HL-60/S4 treated with phorbol 12-myristate 13-acetate at 8.2 ng/mL for 4 days and 3 days (cell line): ENCODE data around the gene ARL4C.

Source experiments
- in situ Hi-C: fragments of 300-500 bp; cut with MboI; formaldehyde crosslinking; loops from 2 replicates; pipeline ENCODE4 v1.15.0; 2022; ENCODE audit warnings: low sequenced_read_pairs

Gene ARL4C

GRCh38 chr2:234496835-234497593 lies at the start of gene ARL4C:
Gene ARL4C, minus strand, starts transcription at chr2:234497081. Its CDS starts 495 bp downstream, at chr2:234496586.
- in situ Hi-C loops: loop anchor here (10.0 kb wide), 1 partner anchor 362 kb away; no protein-coding TSS in a partner anchor

DNA sequence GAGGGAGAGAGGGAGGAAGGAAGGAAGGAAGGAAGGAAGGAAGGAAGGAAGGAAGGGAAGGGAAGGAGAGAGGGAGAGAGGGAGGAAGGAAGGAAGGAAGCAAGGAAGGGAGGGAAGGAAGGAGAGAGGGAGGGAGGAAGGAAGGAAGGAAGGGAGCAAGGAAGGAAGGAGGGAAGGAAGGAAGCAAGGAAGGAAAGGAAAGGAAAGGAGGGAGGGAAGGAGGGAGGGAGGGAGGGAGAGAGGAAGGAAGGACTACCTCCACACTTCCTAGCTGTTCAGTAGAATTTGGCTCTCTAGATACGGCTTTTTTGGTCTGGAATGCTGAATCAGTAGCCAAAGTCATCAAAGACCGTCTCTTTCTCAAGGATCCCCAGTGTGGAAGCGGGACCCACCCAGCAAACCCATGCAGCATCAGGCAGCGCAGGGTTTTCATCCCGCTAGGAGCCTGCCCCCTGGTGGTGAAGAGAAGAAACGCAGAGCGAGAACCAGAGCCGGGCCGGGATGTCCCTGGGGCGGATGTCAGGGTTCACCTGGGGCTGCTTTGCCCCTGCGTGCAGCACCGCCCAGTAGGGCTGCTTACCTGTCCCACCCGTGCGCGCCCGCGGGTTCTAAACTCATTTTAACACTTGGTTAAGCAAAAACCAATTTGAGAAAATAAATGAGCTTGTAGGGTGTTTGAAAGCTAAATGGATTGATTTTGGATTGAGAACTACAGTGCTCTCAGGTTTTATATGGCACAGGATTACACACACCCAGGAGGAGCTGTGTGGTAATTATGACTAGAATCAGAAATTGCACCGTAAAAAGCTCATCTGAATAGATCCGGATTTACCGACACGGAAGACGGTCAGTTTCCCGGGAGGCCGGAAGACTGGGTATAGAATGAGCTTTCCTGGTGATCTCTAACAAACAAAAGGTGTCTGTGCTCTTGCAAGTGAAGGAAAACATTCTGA lies 48.1 kb upstream of the ARL4C start:
- in situ Hi-C loops: no loop called here

GRCh38 chr2:234542742-234543141 lies 45.9 kb upstream of the ARL4C start:
- in situ Hi-C loops: no loop called here

DNA sequence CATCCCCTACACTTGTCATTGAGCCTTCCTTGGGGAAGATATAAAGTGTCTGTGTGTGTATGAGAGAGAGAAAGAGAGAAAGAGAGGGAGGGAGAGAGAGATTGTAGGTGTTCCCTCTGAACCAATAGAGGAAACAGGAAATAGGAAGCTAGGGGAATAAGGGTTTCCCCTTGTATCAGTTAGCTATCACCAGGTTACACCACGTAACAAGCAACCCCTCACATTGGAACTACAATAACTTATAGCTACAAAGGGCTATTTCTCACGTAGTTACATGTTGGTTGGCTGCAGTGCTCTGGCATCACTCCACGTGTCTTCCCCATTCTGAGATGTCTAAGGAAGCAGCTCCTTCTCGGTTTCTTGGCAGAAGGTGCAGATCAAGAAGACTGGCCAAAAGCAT lies 41.0 kb upstream of the ARL4C start:
- in situ Hi-C loops: no loop called here

- in situ Hi-C loops: no loop called here
These were observed 39.5 kb upstream of the ARL4C start for GRCh38 chr2:234536178-234536965.

DNA sequence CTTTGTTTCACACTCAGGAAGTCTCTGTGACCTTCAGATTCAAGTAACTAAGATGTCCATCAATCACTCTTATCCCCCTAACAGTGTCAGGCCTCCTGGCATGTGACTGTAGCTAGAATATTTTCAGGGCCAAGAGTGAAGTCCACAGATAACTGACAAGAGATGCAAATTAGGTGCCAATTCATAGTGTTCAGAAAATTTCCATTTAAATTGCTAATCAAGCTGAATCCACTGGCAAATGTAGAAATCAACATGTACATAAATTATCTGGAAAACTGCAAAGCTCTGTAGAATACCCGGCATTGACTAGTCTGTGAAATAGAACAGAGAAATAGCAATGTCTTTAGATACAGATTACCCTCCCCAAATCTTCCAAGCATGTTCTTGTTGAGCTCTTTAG lies 38.6 kb upstream of the ARL4C start:
- in situ Hi-C loops: no loop called here

- in situ Hi-C loops: no loop called here
These were observed 37.6 kb upstream of the ARL4C start for GRCh38 chr2:234534515-234534914.

DNA sequence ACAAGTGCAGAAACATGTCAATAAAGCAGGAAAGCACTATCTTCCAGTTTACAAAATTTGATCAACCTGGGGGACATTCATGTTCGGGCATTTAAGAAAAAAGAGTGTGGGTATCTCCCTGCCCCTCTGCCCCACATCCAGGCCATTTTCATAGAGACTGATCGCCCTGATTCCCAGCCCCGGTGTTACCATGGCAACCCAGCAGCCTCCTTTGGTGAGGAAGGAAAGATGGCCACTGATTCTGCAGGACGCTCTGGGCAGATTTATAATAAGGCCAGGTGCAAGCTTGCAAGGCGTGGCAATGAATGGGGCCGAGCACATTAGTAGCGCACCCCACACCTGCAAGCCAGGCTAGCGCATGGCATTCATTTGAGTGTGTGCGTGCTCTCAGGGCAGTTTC lies 36.7 kb upstream of the ARL4C start:
- in situ Hi-C loops: no loop called here

DNA sequence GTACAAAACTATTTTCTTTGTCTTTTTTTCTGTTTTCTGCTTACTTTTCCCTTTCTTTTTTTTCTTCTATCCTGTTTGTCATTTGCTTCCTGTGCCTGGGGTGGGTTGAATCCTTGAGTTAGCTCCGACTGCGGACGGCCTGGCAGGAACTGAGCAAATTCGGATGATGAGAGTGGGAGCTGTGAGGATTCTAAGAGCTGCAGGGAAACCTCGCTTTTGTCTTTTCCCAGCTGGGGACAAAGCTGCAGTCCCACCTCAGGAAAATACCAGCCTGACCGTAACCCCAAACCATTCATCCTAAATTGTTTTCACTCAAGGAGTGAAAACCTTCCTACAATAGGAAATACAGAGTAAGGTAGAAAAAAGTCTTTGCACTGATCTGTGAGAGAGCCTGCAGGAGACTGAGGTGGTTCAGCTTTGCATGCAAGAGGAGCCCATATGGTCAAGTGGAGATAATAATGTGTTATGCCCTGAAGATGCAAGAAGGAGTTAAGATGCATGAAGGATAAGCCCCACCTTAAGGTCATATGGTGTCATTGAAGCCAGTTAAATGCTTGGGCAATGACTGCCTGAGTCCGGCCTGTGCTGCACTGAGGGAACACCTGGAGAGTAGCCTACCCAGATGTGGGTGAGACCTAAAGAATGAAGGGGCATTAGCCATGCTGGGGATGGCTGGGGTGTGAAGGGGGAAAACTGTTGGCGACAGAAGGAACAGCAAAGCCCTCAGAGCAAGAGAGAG lies 31.7 kb upstream of the ARL4C start:
- in situ Hi-C loops: no loop called here

GRCh38 chr2:234526711-234527110 lies 29.8 kb upstream of the ARL4C start:
- in situ Hi-C loops: no loop called here

DNA sequence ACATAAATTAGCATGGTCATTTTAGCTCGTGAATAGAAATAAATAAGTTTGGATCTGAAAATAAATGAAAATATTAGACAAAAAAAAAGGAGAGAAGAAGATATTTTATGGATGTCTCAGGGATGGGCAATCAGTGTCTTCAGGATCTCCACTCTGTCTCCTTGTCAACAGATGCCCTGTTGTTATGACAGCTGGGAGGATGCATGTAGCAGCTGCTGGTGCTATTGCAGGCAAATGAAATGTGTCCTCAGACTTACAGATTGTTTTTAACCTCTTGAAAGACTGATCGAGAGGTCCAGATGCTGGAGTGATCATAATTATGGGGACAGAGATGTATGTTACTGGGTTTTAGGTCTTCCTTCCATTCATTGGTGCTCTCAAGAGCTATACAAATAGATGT lies 24.7 kb upstream of the ARL4C start:
- in situ Hi-C loops: no loop called here

DNA sequence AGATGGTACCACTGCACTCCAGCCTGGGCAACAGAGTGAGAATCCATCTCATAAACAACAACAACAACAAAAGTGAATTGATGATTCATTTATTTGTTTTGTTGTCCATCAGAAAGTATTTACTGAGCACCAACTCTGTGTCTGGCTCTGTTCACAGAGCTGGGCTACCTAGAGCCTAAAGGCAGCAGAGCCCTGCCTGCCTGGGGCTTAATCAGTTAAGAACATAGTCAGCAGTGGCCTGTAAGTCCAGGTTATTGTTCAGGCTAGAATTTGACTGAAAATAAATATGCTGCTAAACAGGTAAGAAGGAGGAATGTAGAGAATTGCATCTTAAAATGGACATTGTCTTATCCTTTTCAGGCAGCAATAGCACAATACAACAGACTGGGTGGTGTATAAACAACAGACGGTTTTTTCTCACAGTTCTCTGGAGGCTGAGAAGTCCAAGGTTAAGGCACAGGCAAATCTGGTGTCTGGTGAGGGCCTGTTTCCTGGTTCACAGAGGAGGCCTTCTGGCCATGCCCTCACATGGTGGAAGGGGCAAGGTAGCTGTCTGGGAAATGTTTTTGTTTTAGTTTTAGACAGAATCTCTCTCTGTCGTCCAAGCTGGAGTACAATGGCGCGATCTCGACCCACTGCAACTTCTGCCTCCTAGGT lies 22.2 kb upstream of the ARL4C start:
- in situ Hi-C loops: no loop called here

DNA sequence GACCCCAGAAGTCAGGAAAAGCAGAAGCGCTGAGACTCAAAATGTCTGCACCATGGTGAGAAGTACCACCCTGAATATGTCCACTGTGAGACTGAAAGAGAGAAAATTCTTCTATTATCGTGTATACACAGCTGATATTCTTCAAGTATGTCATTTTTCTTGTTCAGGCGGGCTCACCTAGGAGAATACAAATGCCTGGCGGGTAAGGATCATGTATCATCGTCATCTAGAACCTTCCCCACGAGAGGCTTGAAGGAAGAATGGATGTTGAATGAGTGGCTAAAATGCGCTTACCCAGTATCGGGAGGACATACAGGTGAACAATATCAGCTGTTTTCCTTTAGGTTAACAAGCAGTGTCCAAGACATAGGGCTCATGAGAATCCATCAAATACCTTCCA lies 21.1 kb upstream of the ARL4C start:
- in situ Hi-C loops: no loop called here

DNA sequence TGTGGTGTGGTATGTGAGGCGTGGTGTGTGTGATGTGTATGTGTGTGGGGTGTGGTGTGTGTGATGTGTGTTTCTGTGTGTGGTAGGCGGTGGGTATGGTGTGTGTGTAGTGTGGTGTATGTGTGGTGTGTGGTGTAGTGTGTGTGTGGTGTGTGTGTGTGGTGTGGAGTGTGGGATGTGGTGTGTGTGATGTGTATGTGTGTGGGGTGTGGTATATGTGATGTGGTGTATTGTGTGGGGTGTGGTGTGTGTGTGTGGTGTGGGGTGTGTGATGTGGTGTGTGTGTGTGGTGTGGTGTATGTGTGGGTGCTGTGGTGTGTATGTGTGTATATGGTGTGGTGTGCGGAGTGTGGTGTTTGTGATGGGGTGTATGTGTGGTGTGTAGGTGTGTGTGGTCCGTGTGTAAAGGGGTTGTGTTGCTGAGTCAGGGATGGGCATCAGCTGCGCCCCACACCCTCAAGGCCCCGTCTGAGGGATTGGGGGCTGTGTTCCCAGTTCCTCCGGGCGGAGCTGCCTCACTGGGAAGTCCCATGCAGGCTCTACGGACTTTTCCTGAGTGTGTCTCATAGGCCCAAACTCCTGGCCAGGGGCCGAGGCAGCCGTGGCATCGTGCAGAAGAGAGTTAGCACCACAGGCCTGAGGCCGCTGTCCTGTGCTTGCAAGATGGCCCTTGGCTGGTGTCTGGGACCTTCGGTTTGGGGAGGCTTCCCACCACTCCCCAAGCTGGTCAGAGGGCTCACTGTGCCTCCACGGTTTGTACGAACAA lies 18.2 kb upstream of the ARL4C start:
- in situ Hi-C loops: no loop called here

DNA sequence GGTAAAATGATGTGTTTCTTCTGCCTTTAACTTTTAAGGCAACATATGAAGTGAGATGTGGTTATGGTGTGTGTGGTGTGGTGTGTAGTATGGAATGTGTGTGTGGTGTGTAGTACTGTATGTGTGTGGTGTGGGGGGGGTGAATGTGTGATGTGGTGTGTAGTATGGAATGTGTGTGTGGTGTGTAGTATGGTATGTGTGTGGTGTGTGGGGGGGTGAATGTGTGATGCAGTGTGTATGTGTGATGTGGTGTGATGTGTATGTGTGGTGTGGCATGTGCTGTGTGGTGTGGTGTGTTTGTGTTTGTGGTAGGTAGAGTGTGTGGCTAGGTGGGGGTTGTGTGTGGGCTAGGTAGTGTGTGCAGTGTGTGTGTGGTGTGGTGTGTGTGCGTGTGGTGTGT lies 17.2 kb upstream of the ARL4C start:
- in situ Hi-C loops: no loop called here

- in situ Hi-C loops: no loop called here
These were observed 16.2 kb upstream of the ARL4C start for GRCh38 chr2:234512884-234513669.

GRCh38 chr2:234502919-234503285 lies 6.0 kb upstream of the ARL4C start:
- in situ Hi-C loops: no loop called here

DNA sequence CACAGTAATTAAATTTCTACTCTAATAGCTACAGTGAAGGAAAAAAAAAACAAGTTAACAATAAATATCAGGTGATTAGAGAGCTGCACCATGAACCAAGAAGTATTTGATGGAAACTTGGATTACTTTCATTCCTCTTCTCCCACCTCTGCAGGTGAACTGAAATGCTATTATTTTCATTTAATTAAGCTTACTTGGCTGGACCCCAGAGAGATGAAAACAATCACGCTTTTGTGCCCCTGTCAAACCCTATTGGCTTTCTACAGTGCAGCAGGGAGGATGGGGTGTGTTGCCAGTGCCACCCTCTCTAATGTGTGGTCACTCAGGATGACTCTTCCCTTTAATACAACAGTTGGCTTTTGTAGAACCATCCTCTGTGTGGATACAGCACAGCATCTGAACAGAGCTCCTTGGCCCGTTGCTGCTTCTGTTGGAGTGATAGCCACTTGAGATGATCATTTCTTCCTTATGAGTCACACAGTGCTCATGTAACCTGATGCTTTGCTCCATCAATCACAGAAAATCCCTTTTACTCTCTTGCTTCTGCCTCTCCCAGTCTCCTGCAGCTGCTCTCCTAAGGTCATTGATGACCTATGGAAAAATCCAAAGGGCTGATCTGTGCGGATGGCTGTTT lies 5.5 kb upstream of the ARL4C start:
- in situ Hi-C loops: no loop called here
